HG03442 (cell line): ENCODE data around the gene ROCK1.

Experiments used
- ATAC-seq: cut with Tn5 transposase; IDR thresholded peaks from one replicate; pipeline ENCODE4 v1.9.1; 2021; ENCODE audit warnings: mild to moderate bottlenecking, moderate library complexity; ENCODE audit not compliant: unreplicated experiment

Gene ROCK1

DNA sequence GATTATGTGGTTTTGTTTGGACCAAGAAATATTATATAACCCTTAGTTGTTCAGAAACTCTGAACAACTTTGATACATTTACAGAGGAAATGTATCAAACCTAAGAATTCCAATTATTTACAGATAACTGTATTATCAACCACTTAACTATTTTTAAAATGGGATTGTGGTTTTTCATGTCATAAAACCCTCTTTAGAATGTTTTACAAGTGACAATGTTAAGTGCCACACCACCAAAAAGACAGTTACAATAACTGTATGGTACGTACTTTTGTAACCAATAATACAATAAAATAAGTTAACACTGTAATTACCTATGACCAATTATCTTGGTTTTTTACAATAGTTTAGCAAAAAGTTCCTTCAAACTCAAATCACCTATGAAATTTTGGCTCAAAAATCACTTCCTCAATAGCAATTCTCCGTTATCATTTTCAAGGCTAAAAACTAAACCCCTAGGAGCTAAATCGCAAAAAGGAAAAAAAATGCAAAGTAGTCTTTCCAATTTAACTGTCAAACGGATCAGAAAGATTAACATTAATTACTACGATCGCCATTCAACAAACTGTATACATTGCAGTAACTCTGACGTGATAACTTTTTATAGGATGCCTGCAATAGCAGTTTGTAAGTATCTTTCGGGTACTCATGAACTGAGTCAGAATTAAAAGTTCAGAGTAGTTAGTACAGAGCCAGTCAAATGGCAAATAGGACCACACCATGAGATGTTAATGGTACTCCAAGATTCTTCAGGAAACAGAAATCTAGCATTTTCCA lies 1.5 kb downstream of the ROCK1 start:
- no peak for ATAC-seq

DNA sequence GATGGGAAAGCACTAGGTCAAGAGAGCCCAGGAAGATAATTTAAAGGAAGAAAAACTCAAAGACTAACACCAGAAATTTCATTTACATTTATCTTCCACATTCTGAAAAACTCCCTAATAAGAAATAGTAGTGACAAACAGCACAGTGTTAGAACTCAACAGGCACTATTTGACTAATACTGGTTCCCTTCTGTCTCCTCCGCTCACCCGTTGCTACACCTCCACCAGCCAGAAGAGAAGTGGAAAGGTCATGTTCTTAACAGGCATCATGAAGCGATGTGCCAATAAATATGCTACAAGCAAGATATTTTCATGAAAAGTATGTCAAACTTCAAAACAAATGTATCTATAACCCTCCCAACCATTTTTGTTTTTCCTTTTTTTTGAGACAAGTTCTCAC lies 5.7 kb downstream of the ROCK1 start:
- peak; percentile 59 for ATAC-seq

DNA sequence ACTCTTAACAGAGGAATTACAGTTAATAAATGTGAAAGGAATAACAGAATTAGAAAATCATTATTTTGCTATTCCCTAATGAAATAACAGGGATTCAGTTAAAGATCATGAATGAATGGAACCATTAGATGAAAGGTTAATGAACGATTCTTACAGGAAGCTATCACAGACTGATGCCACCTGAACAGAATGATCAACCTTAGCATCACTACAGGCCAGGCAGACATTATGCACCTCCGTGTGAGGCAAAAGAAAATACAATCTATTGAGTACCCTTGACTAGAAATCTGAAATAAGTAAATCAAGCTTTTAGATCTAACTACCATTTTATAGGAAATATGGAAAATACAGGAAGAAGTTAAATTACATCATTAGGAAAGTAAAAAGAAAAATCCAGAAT lies 10.4 kb downstream of the ROCK1 start:
- no peak for ATAC-seq

DNA sequence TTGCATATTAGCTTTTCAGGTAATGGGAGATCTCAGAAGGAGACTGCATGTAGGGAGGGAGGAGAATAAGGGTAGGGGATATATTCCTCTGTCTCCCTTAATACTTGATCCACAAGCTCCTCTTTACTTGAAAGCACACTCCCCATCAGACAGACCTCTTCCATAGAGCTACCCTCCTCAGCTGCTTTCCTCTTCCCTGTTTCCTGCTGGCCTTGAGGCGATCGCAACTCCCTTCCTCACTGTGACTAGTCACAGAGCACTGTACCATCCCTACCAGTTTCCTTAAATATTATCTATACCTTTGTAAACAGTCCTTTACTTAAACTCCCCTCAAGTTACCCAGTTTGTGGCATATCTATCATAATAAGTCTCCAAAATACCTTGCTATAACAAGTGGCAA lies 10.9 kb downstream of the ROCK1 start:
- no peak for ATAC-seq

DNA sequence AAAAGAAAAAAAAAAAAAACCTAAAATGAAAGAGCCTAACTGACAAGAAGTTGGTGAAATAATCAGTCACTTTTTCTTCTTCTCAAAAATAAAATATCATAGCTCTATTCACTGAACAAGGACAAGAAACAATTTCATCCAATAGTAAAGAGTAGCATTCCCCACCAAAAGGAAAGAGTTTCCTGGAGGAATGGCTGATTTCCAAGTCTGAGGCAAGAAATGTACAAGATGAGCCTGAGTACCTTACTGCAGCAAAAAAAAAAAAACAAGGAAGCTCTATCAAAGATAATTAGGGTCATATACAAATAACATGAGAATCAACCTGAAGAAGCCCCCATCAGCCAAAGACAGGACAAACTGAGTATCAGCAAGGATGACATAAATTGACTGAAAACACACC lies 11.5 kb downstream of the ROCK1 start:
- no peak for ATAC-seq

DNA sequence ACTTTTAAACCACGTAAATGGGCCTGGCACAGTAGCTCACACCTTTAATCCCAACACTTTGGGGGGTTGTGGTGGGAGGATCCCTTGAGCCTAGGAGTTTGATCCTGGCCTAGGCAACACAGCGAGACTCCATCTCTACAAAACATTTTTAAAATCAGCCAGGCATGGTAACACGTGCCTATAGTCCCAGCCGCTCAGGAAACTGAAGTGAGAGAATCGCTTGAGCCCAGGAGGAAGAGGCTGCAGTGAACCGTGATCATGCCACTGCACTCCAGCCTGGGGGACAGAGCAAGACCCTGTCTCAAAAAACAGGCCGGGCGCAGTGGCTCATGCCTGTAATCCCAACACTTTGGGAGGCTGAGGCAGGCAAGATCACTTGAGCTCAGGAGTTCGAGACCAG lies 12.2 kb downstream of the ROCK1 start:
- peak; percentile 77 for ATAC-seq

DNA sequence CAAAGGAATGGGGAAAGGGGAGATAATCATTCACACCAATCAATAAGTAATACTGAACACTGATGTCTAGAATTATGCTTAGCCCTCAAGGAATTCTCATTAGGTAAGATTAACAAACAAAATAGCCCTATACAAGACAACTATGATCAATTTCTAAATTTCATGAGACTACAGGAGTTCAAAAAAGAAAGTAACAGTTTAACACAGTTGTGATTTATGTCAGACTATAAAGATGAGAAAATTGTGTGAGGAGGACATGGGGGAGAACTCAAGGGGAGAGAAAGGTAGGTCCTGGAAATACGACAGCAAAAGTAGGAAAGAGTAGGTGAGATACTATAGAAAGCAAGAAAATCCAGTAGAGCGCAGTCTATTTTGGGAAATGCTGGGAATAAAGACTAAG lies 14.9 kb downstream of the ROCK1 start:
- no peak for ATAC-seq

DNA sequence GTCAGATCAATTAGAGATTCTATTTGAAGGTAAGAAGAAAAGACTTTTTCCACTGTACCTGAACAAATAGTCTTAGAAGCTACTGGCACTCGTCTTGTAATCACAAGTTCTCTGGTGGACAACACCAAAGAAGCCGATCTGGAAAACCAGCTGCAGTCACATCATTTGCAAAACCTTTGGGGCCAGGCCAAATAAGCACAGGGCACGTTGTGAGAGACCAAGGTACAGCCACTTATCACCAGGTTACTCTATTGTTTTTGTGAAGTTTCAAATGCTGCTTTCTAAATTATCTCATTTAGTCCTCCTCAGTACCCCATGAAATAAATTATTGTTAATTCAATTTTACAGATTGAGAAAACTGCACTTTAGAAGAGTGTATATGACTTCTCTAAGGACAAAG lies 18.5 kb downstream of the ROCK1 start:
- ATAC-seq = no peak

DNA sequence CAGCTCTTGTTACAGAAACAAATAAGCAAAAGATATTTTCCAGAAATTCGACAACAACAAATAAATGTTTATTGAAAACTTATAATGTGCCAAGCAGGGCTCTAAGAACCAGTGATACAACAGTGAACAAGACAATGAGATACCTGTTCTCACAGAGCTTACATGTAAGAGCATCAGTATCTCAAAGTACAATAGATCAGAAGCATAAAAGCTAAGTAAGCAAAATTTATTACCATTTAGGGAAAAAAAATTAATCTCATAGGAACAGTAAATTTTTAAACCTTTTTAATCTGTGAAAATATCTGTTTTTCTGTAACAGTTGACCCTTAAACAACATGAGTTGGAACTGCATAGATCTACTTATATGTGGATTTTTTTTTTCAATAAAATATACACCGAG lies 20.9 kb downstream of the ROCK1 start:
- ATAC-seq = no peak

DNA sequence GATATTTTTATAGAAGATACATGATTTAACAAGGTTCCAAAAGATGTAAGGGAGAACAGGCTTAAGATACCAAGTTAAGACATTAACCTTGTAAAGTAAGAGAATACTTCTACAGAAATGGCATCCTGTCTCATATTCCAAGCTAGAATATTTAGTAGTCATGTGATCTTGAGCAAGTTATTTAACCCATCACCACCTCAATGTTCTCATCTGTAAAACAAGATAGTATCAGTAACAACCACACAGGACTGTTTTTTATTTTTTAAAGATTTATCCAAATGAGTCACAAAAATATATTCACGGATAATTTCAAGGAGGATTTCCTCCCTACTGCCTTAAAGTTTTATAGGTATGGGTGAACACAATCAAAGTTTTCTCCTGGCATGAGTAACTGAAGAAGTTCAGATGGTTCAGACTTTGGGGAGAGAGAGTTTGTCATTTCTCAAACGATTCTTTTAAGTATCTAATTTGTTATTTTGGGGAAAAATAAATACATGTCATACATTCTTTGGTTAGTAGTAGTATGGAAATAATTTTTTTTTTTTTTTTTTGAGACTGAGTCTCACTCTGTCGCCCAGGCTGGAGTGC lies 25.9 kb downstream of the ROCK1 start:
- ATAC-seq = no peak

DNA sequence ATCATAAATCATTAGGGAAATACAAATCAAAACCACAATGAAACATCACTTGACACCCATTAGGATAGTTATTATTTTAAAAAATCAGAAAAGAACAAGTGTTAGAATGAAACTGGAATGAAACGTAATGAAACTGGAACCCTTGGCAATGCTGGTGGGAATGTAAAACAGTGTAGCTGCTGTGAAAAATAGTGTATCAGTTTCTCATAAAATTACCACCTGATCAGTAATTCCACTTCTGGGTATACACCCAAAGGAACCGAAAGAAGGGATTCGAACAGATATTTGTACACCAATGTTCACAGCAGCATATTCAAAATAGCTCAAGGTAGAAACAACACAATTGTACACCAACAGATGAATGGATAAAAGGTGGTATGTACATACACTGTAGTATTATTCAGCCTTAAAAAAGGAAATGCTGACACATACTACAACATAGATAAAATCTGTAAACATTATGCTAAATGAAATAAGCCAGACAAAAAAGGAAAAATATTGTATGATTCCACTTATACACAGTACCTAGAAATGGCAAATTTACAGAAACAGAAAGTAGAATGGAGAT lies 27.0 kb downstream of the ROCK1 start:
- ATAC-seq = no peak

DNA sequence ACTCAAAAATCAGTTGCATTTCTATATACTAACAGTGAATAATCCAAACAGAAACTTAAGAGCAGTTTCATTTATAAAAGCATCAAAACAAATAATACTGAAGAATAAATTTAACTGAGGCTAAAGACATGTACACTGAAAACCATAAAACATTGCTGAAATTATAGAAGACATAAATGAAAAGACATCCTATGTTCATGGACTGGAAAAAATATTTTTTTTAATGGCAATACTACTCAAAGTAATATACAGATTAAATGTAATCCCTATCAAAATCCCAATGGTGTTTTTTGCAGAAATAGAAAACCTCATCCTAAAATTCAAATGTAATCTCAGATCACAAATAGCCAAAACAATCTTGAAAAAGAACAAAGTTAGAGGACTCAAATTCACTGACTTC lies 28.6 kb downstream of the ROCK1 start:
- ATAC-seq = no peak

DNA sequence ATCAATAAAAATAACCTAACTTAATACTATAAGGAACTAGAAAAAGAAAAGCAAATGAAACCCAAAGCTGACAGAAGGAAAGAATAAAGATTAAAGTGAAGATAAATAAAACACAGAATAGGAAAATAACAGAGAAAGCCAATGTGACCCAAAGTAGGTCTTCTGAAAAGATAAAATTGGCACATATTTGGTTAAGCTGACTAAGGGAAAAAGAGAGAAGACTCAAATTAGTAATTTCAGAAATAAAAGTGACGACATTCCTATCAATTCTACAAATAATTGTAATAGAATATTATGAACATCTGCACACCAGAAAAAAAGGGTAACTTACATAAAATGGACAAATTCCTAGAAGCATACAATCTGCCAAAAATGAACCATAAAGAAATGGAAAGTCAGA lies 30.2 kb downstream of the ROCK1 start:
- no peak for ATAC-seq

DNA sequence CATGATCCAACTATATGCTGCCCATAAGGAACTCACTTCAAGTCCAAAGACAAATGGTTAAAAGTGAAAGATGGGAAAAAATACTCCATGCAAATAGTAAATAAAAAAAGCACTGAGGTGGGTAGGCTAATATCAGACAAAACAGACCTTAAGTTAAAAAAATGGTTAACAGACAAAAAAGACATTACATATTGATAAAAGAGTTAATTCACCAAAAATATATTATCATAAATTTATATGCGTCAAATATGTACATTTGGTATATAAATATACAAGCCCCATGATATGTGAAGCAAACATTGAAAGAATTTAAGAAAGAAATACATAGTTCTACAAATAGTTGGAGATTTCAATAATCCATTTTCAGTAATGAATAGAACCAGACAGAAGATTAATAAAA lies 31.0 kb downstream of the ROCK1 start:
- ATAC-seq = no peak

DNA sequence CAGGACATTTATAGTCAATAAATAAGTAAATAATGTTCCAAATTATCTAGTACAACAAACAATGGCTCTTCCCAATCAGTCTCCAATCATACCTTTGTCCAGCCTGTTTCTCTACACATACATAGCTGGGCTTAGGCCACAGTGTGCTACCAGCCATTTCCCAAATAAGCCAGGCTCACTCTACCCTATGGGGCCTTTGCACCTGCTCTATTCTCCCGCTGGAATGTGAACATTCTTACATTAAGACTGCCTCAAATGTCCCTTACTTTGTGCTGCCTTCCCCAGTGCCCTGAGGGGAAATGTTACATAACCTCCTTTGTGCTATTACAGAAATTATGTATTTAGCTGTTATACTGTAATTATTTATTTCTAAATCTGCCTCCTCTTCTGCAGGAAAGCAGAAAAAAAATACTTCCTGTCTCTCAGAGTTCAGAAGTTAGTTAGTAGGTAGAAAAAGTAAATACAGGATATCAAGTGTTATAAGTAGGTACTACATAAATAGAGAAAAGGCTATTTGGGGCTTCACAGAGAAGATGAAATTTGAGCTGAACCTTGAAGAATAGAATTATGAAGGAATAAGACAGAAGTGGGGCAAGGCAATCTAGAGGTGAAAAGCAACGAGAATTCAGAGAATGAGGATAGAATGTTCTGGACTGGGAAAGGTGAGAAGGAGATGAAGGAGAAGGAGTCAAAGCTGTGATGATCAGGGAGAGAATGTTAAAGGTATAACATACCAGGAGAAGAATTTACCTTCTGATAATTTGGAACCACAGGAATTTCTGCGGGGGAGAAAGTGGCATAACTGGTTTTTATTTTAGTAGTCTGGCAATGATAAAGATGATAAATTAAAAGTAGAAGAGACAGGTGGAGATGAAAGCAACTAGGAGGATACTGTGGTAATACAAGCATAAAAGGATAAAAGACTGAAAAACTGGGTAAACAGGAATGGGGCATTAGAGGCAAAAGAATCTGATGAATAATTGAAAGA lies 37.0 kb downstream of the ROCK1 start:
- ATAC-seq = no peak

DNA sequence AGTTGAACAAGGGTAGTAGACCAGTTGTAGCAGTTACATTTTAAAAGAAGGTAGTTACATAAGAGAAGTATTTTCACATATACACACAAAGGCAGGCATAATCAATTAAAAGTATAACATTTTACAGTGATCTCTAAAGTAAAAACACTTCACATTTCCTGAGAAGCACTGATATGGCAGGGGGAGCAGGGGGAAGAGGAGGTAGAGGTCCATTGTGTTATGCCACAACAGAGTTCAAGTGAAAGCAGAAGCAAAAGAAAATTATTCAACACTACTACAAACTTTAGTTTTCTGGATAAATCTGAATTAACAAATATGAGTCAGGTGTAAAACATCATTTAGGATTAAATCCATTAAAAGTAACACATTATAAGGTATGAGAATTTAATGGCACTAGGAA lies 38.4 kb downstream of the ROCK1 start:
- ATAC-seq = no peak

DNA sequence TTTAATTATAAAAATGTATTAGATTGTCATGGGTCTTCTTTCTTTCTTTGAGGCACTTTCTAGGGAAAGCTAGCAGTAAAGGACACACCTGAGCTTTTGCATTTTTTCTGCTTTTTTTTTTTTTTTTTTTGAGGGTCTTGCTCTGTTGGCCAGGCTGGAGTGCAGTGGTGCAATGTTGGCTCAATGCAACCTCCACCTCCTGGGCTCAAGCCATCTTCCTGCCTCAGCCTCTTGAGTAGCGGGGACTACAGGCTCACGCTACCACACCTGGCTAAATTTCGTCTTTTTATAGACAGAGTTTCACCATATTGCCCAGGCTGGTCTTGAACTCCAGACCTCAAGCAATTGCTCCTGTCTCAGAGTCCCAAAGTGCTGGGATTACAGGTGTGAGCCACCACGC lies 40.5 kb downstream of the ROCK1 start:
- no peak for ATAC-seq

DNA sequence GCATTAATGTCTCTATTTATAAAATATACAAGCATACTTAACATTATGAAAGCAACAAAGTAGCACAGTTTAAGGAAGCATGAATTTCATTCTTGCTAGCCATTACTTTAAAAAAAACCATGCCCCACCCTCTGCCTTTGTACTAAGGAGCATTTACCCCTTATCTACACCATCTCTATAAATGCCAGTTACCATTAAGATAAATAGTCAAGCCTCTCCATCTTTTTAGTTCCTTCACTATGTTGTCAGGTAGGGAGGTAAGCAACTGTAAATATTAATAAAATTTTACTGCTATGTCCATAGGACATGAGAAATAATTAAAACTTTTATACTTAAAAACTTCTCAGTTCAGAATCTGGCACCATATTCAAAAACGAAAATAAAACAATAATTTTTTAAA lies 42.1 kb downstream of the ROCK1 start:
- ATAC-seq = no peak

DNA sequence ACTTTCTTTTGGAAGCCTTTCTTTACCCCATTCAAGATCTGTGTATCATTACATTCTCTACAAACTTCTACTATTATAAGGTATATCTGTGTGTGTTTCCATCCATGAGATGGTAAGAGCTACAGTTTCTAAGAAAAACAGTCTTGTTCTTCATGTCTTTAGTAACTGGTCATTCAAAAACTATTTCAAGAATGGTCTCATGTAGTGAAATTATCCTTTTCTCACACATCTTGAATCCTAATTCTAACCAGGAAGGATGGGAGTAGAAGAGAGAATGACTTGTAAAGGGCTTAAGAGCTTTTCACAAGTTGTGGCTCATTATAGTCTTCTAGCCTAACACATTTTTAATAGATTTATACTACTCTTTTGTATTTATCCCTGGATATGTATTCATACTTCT lies 47.3 kb downstream of the ROCK1 start:
- ATAC-seq = no peak

DNA sequence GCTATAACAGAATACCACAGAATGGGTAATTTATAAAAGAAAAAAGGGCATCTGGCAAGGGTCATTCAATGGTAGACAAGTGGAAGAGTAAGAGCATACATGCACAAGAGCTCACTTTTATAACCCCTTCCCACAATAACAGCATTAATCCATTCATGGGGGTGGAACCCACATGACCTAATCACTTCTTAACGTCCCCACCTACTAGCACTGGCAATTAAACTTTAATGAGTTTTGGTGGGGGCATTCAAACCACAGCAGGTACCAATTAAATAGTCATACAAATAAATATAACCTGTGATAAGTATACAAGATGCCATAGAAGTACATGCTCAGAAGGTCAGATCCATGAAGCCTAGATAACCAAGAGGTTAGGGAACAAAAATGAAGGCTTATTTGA lies 48.6 kb downstream of the ROCK1 start:
- no peak for ATAC-seq

DNA sequence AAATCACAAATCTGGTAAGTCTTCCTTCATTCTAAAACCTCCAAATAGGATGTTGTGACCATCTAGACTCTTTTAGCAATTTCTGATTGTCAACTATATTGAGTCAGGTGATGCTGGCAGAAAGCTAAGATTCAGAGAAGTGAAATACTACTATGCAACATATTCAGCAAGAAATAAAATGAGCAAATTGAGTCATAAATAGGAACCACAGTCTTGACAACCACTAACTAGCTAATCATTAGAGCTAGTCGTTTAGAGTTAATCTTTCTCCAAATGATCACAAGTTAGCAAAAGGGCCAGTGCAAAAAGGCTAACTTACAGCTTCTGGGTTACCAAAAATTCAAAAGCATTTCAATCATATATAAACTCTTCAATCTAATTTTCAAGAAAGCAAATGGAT lies 54.5 kb downstream of the ROCK1 start:
- ATAC-seq = no peak
